ENCODE measurements around the gene PLCB1. TPM values are rescaled to one million over a fixed set of nuclear protein-coding genes. Genes with fewer than 3 reads are reported as not detected.

Gene PLCB1
- total and polyA plus RNA-seq, 2 of the 4 experiments (the other 2 are of a cell fraction): 5.6 to 16.1 TPM

- Histone ChIP-seq H2BK15ac (ENCODE audit: low read depth, low read length) (no peak overlapping the region), H3K4ac (ENCODE audit: low read depth, low read length) (no peak overlapping the region), H3K27me3 (ENCODE audit: control insufficient read depth, insufficient read depth, low read length) (no peaks in the 10 kb centered on the region), H3K9ac (ENCODE audit: low read depth, low read length) (no peak overlapping the region), H3K56ac (ENCODE audit: extremely low read depth, insufficient read depth, low read length) (no peak overlapping the region), H2AK9ac (replicated peaks; ENCODE audit: low read depth, low read length, poor library complexity) (no peak overlapping the region), H2BK20ac (ENCODE audit: low read depth, low read length) (peak overlapping the region; percentile 13; the same call in 1 of the 2 replicates), H3K23ac (ENCODE audit: low read depth, low read length) (0 out of 2 replicates have a peak overlapping the region, but pooled peaks have one; percentile 3), H3K4me3 (ENCODE audit: insufficient read depth, low read depth, low read length) (no peak overlapping the region), H2AK5ac (ENCODE audit: low read depth, low read length) (no peak overlapping the region), H3K4me1 (ENCODE audit: control insufficient read depth, insufficient read depth, low read length) (no peaks in the 10 kb centered on the region), H4K5ac (ENCODE audit: low read depth, low read length) (no peak overlapping the region), H4K8ac (ENCODE audit: low read depth in 2 of 2, low read length in 2 of 2) (no peak overlapping the region), H2AFZ (replicated peaks; ENCODE audit: low read length, poor library complexity) (no peak overlapping the region), H3K27ac (ENCODE audit: insufficient read depth, low read length) (no peak overlapping the region), H3K79me1 (ENCODE audit: low read depth in 1 of 2, low read length in 2 of 2) (no peaks in the 10 kb centered on the region), H4K91ac (ENCODE audit: insufficient read depth, low read depth, low read length) (no peak overlapping the region), H3K14ac (replicated peaks; ENCODE audit: low read depth, low read length) (no peak overlapping the region), H4K20me1 (ENCODE audit: insufficient read depth, low read length) (no peaks in the 10 kb centered on the region), H3K36me3 (ENCODE audit: control insufficient read depth, insufficient read depth, low read length) (no peaks in the 10 kb centered on the region), H2BK120ac (ENCODE audit: low read depth, low read length) (no peak overlapping the region), H3K9me3 (ENCODE audit: control insufficient read depth, insufficient read depth, low read length) (no peaks in the 10 kb centered on the region), H3K4me2 (ENCODE audit: low read depth, low read length) (no peak overlapping the region), H3K18ac (ENCODE audit: low read depth, low read length) (no peak overlapping the region), H3K9me1 (ENCODE audit: insufficient read depth, low read length) (no peaks in the 10 kb centered on the region; the same call in 1 of the 2 replicates), H2BK5ac (ENCODE audit: low read depth, low read length, poor library complexity, severe bottlenecking) (no peak overlapping the region)
- dilution Hi-C loops (cut with HindIII; ENCODE audit: low sequenced_read_pairs, unreplicated experiment) (no loop called here), in situ Hi-C loops (cut with MboI; ENCODE audit: low sequenced_read_pairs) (no loop called here), intact Hi-C loops (cut with micrococcal nuclease) (no loop called here)
- WGBS, 2 experiments (ENCODE audit: extremely low coverage in 2 of 2, insufficient read length in 1 of 2): 92% methylated on average over 2 of the region's 6 CpGs; no CpG with 5 or more reads in 1 of the 2 experiments
- POLR2A ChIA-PET (ENCODE audit: unreplicated experiment): no interaction called here
- DNase-seq (no peak), ATAC-seq (ENCODE audit: low read depth) (no peak)
- CTCF ChIA-PET: interaction anchor here (0.5 to 1.0 kb wide), 2 partner anchors 11 to 356 kb away, joined by 3 to 4 read pairs; no protein-coding TSS in a partner anchor
- BruUV-seq (replicated peaks): no TSS peak
- TF ChIP-seq RCOR1 (IDR thresholded peaks at IDR 0.05; ENCODE audit: insufficient replicate concordance, low read length) (no peak), RFX5 (IDR thresholded peaks at IDR 0.05; ENCODE audit: low read depth, low read length) (no peak), MAFK (IDR thresholded peaks at IDR 0.05; ENCODE audit: low read depth, low read length) (no peak), CTCF (conservative IDR thresholded peaks at IDR 0.05; ENCODE audit: low read depth, low read length) (no peak), SMC3 (IDR thresholded peaks at IDR 0.05; ENCODE audit: low read depth, low read length) (no peak), ELK1 (IDR thresholded peaks at IDR 0.05; ENCODE audit: borderline replicate concordance, low read depth, low read length) (no peak), NFE2L2 (IDR thresholded peaks at IDR 0.05; ENCODE audit: low read depth, low read length) (no peak), USF2 (IDR thresholded peaks at IDR 0.05; ENCODE audit: low read depth, low read length) (no peak), MXI1 (IDR thresholded peaks at IDR 0.05; ENCODE audit: borderline replicate concordance, low read depth, low read length) (no peak), BHLHE40 (IDR thresholded peaks at IDR 0.05; ENCODE audit: low read depth, low read length) (no peak), CHD1 (IDR thresholded peaks at IDR 0.05; ENCODE audit: low read depth, low read length) (no peak), MAZ (IDR thresholded peaks at IDR 0.05; ENCODE audit: borderline replicate concordance, low read depth, low read length) (no peak), RAD21 (IDR thresholded peaks at IDR 0.05; ENCODE audit: low read length) (no peak), CEBPB (IDR thresholded peaks at IDR 0.05; ENCODE audit: low read depth, low read length) (no peak), FOS (IDR thresholded peaks at IDR 0.05; ENCODE audit: low read depth, low read length) (no peak), POLR2A (IDR thresholded peaks at IDR 0.05; ENCODE audit: low read depth, low read length) (no peak)
Measured at GRCh38 chr20:8805737-8806442, 673.8 kb downstream of the PLCB1 start.
